Activated naive CD4-positive, alpha-beta T cell treated with anti-CD3 and anti-CD28 coated beads, Interleukin-2, amount 10 ng/mL, durations not matched to agents 7 days and 5 days (primary cell): ENCODE measurements around the gene PREX1.
A peak's percentile ranks its signal among the peaks of the same experiment; 100 is the strongest.
"Not testable (repeated sequence)": the region's sequence is repeated elsewhere in the genome, so short reads cannot be mapped to it uniquely, and the experiment has no call there.

Experiments used
- CTCF ChIA-PET: fragments of 350-600 bp; sonication (Branson Sonifier 250); formaldehyde crosslinking; loops from one replicate; lab custom pipeline; 2021; ENCODE audit warnings: antibody characterized with exemption; lab: Charles Lee
- DNase-seq: peaks from one replicate; pipeline ENCODE4 v3.0.0-alpha.2; 2020
- H3K27ac Mint-ChIP-seq: one replicate; pipeline ENCODE4 v1.8.0; 2021; ENCODE audit warnings: mild to moderate bottlenecking, moderate library complexity, mixed read lengths
- H3K27me3 Mint-ChIP-seq: one replicate; pipeline ENCODE4 v1.8.0; 2021; ENCODE audit warnings: mild to moderate bottlenecking, mixed read lengths
- H3K36me3 Mint-ChIP-seq: one replicate; pipeline ENCODE4 v1.8.0; 2021; ENCODE audit warnings: mixed read lengths
- H3K4me1 Mint-ChIP-seq: one replicate; pipeline ENCODE4 v1.8.0; 2021; ENCODE audit warnings: mixed read lengths
- H3K4me3 Mint-ChIP-seq: one replicate; pipeline ENCODE4 v1.8.0; 2021; ENCODE audit warnings: mild to moderate bottlenecking, moderate library complexity, mixed read lengths
- H3K9me3 Mint-ChIP-seq: one replicate; pipeline ENCODE4 v1.8.0; 2021; ENCODE audit warnings: mixed read lengths

PREX1 gene

DNA sequence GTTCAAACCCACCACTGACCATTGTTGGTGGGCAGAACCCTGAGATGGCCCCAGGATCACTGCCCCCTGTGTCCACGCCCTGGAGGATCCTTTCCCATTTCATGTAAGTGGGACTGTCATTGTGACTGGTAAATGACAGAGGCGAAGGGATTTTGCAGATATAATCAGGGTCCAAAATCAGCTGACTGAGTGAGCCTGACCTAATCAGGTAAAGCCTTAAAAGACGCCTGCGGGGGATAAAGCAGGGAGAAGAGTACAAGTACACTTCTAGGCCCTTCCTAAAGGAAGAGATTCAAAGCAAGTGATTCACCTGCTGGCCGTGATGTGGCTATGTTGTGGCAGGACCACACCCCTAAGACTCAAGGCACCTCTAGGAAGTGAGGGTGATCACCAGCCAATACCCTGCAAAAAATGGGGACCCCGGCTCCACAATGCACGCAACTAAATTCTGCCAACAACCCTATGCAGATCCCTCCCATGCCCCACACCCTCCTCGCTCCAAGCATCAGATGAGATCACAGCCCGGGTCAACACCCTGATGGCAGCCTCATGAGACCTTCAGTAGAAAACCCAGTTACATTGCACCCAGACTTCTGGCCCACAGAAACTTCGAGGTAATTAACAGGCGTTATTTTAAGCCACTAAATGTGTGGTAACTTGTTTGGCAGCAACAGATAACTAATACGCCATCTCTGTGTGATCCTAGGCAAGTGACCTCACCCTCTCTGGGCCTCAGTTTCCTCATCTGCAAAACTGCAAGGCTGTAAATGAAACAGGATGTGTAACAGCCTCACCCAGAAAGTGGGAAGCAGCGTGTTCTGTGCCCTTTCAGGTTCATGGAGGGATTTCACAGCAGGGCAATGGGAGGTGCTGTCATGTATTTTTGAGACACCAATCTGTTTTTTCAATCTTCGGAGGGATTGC, 11.3 kb downstream of the PREX1 start:
- no peak for DNase-seq
- Mint-ChIP-seq H3K9me3 (no peaks in the 10 kb centered on the region), H3K27me3 (peaks cover 9% of the 10 kb centered on the region), H3K4me3 (peak overlapping the region; percentile 16), H3K36me3 (peaks cover 63% of the 10 kb centered on the region), H3K4me1 (peaks cover 72% of the 10 kb centered on the region), H3K27ac (peak overlapping the region; percentile 95)
- CTCF ChIA-PET, result no interaction called here

DNA sequence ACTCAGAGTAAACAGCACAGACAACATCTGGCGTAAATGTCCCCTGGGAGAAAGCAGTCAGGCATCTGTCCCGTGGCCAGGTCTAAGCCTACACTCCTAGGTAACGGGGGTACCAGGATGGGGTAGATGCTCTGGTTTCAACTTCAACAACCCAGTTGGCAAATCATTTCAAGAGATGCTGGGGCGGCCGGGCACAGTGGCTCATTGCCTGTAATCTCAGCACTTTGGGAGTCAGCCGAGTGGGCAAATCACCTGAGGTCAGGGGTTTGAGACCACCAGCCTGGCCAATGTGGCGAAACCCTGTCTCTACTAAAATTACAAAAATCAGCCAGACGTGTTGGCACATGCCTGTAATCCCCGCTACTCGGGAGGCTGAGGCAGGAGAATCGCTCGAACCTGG, 12.3 kb downstream of the PREX1 start:
- H3K27ac Mint-ChIP-seq, result peak overlapping the region; percentile 12
- no peaks in the 10 kb centered on the region for H3K9me3 Mint-ChIP-seq
- no peak overlapping the region for H3K4me3 Mint-ChIP-seq
- H3K4me1 Mint-ChIP-seq, result peaks cover 64% of the 10 kb centered on the region
- CTCF ChIA-PET, result no interaction called here
- peaks cover 5% of the 10 kb centered on the region for H3K27me3 Mint-ChIP-seq
- DNase-seq, result no peak
- H3K36me3 Mint-ChIP-seq, result peaks cover 56% of the 10 kb centered on the region

DNA sequence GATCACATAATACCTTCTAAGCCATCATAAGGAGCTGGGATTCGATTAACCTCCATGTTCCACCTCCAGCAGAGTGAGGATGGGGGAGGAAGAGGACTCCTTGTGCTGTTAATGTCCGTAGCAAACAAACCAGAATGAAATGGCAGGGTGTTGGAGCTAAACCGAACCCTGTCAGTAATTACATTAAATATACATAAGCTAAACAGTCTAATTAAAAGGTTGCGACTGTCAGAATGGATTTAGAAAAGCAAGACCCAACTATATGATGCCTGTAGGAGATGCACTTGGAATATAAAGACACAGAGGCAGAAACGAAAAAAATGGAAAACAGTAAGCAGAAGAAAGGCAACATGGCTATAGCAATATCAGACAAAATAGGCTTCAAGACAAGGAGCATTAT, 13.2 kb downstream of the PREX1 start:
- Mint-ChIP-seq H3K9me3 (no peaks in the 10 kb centered on the region), H3K4me3 (no peak overlapping the region), H3K27me3 (no peaks in the 10 kb centered on the region), H3K36me3 (peaks cover 51% of the 10 kb centered on the region), H3K27ac (peak overlapping the region; percentile 31), H3K4me1 (peaks cover 60% of the 10 kb centered on the region)
- DNase-seq, result no peak
- CTCF ChIA-PET, result no interaction called here

DNA sequence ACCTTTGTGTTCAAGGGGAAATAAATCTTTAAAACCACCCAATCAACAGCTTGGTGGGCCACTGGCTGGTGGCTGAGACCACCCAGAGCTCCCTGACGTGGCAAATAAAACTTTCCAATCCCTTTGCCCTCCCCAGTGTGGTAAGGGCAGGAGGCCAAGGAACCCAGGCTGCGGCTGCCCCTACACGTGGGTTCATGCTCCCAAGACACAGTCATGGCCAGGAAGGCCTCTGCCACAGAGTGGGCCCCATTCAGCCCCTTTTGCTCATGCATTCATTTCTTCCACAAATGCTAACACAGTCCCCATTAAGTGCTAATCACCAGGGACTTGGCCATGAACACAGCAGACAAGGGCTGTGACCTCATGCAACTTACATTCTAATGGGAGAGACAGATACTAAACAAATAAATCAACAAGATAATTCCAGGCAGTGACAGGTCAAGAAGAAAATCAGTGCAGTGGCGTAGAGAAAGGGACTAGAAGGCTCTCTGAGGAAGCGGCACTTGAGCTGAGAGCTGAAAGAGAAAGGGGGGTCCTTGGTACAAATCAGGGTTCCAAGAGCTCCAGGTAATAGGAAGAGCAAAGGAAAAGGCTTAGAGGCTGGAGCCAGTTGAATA, 13.8 kb downstream of the PREX1 start:
- H3K36me3 Mint-ChIP-seq, result peaks cover 48% of the 10 kb centered on the region
- no peaks in the 10 kb centered on the region for H3K27me3 Mint-ChIP-seq
- CTCF ChIA-PET, result interaction anchor here (1.1 to 1.4 kb wide), 2 partner anchors 91 to 156 kb away, joined by 3 to 4 read pairs; no protein-coding TSS in a partner anchor
- no peak for DNase-seq
- H3K4me3 Mint-ChIP-seq, result no peak overlapping the region
- H3K27ac Mint-ChIP-seq, result no peak overlapping the region
- peaks cover 58% of the 10 kb centered on the region for H3K4me1 Mint-ChIP-seq
- no peaks in the 10 kb centered on the region for H3K9me3 Mint-ChIP-seq

DNA sequence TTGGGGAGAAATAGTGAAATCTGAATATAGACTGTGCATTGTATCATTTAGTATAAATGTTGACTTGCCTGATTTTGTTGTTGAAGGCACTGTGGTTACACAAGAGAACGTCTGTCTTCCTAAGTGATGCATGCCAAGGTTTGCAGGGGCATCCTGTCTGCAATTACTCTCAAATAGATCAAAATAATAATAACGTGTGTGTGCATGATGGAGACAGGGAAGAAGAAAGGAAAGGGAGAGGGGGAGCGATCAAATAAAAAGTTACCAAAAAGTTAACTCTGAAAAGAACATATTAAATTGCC, 14.4 kb downstream of the PREX1 start:
- Mint-ChIP-seq H3K4me1 (peaks cover 56% of the 10 kb centered on the region), H3K27ac (no peak overlapping the region), H3K9me3 (peaks cover 6% of the 10 kb centered on the region), H3K36me3 (peaks cover 48% of the 10 kb centered on the region), H3K27me3 (peaks cover 4% of the 10 kb centered on the region), H3K4me3 (no peak overlapping the region)
- CTCF ChIA-PET, result interaction anchor here (1.1 to 1.4 kb wide), 2 partner anchors 91 to 156 kb away, joined by 3 to 4 read pairs; no protein-coding TSS in a partner anchor
- no peak for DNase-seq

DNA sequence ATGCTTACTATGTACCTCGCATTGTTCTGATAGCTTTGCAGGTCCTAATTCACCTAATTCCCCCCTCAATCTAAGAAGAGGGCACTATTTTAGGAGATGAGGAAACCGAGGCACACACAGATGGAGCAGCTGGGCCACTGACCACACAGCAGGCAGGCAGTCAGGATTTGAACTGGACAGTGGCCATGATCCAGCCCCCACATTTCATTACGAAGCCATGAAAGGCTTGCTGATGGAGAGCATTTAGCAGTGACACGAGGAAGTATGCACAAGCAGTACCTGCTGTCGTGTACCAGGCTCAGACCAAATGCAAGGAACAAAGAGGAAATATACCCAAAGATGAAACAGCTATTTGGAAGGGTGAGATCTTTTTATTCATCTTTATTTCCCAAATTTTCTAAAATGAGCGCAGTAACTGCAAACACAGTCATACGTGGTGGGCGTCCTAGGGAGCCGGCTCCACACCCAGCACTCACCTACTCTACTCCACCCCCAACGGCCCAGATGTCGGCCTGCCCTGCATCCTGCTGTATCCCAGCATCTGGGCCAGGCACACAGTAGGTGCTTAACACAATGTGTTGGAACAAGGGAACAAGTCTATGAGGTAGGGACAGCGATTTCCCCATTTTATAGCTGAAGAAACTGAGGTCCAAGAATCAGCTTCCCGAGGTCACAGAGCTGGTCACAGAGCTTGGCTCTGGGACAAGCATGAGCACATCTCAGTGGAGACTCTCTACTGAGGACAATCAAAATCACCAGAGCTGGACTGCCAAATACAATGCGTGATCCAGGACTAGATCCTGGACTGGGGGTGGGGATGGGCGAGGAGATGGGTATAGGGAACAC, 15.0 kb downstream of the PREX1 start:
- CTCF ChIA-PET, result interaction anchor here (0.9 to 1.4 kb wide), 2 partner anchors 13 to 92 kb away, joined by 3 to 4 read pairs; no protein-coding TSS in a partner anchor
- no peak for DNase-seq
- H3K4me3 Mint-ChIP-seq, result no peak overlapping the region
- H3K27ac Mint-ChIP-seq, result no peak overlapping the region
- peaks cover 53% of the 10 kb centered on the region for H3K4me1 Mint-ChIP-seq
- peaks cover 8% of the 10 kb centered on the region for H3K9me3 Mint-ChIP-seq
- H3K36me3 Mint-ChIP-seq, result peaks cover 48% of the 10 kb centered on the region
- H3K27me3 Mint-ChIP-seq, result peaks cover 9% of the 10 kb centered on the region

DNA sequence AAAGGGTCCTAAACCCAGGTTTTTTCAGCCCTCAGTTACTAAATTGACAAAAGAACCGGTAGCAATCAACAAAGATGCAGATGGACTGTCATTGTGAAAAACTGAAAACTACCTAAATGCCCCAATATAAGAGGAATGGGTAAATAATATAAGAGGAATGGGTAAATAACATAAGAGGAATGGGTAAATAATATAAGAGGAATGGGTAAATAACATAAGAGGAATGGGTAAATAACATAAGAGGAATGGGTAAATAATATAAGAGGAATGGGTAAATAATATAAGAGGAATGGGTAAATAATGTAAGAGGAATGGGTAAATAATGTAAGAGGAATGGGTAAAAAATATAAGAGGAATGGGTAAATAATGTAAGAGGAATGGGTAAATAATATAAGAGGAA, 15.7 kb downstream of the PREX1 start:
- CTCF ChIA-PET, result interaction anchor here (0.9 kb wide), 1 partner anchor 14 kb away, joined by 3 read pairs; no protein-coding TSS in a partner anchor
- not testable (repeated sequence) for H3K4me3 Mint-ChIP-seq, DNase-seq, H3K27ac Mint-ChIP-seq
- peaks cover 14% of the 10 kb centered on the region for H3K27me3 Mint-ChIP-seq
- peaks cover 13% of the 10 kb centered on the region for H3K9me3 Mint-ChIP-seq
- H3K4me1 Mint-ChIP-seq, result peaks cover 46% of the 10 kb centered on the region
- peaks cover 47% of the 10 kb centered on the region for H3K36me3 Mint-ChIP-seq

DNA sequence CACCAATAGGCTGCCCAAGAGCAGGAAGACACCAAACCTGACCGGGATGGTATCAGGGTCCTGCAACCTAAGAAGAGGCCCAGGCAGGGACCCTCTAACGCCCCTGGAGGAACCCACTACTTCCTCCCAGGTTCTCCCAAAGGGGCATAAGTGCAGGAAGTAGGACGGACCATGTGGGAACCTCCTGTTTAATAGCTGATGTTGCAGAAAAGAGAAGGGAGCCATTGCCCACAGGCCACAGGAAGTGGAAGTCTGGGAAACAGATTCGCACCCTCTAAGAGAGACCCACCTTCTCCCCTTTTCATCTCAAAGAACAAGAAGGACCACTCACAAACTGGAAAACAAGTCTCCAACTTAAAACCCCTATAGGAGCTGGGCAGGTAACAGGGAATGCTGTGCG, 18.1 kb downstream of the PREX1 start:
- H3K27me3 Mint-ChIP-seq, result peaks cover 14% of the 10 kb centered on the region
- H3K4me1 Mint-ChIP-seq, result peaks cover 21% of the 10 kb centered on the region
- H3K4me3 Mint-ChIP-seq, result no peak overlapping the region
- no peak overlapping the region for H3K27ac Mint-ChIP-seq
- DNase-seq, result no peak
- CTCF ChIA-PET, result no interaction called here
- H3K9me3 Mint-ChIP-seq, result peaks cover 21% of the 10 kb centered on the region
- peaks cover 44% of the 10 kb centered on the region for H3K36me3 Mint-ChIP-seq

DNA sequence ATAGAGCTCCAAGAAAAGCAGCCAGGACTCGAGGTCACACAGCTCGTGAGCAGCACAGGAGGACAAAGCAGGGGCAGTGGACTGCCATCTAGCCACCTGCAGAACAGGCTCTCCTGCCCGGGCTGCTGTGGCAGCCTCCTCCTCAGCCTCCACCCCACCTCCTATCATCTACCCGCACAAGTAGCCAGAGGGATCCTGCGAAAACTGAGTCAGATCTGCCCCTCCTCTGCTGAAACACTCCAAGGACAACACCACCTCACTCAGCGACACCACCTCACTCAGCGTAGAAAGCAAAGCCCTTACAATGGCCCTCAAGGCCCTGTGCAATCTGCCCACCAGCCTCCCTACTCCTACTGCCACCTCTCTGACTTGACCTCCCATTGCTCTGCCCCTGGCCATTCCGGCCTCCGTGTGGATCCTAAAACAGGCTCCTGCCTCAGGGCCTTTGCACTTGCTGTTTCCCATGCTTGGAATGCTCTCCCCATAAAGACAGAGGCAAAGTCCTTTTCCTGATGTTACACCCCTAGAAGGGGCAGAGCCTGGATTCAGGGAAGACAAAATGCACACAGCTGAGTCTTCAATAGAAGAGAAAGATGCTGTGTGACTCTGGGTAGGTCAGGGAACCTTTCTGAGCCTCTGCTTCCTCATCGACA, 19.3 kb downstream of the PREX1 start:
- CTCF ChIA-PET, result no interaction called here
- H3K4me3 Mint-ChIP-seq, result no peak overlapping the region
- H3K9me3 Mint-ChIP-seq, result peaks cover 24% of the 10 kb centered on the region
- peaks cover 51% of the 10 kb centered on the region for H3K36me3 Mint-ChIP-seq
- peaks cover 24% of the 10 kb centered on the region for H3K4me1 Mint-ChIP-seq
- H3K27ac Mint-ChIP-seq, result no peak overlapping the region
- DNase-seq, result no peak
- peaks cover 19% of the 10 kb centered on the region for H3K27me3 Mint-ChIP-seq

DNA sequence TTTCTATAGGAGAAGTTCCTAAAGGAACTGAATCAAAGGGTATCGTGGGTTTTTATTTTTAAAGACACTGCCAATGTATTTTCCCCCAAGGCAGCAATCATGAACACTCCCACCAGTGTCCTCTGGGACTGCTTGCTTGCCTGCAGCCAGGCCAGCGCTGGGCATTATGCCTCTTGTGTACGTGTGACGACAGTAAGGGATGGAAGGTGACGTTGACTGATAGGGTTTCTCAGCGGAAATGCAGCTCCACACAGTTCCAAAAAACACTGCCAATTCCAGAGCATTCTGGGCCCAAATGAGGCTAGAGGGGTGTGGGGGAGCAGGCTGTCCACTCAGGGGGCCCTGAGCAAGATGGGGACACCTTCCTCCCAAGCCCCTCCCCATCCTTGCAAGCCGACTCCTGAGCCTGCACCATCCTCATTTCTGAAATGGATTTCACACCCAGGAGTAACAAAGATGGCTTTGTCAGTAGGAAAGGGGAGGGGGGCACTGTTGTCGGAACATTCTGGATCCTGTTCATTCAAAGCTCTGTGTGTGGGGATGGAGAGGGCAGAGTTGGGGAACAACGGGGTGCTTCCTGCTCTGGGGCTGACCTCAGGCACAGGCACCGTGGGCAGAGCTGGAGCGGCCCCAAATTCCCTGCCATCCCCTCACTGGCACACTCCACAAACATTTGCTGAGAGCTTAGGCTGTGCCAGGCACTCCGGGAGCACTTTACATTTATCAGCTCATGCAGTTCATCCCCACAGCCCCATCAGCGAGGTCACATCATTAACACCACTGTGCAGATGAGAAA, 20.0 kb downstream of the PREX1 start:
- H3K36me3 Mint-ChIP-seq, result peaks cover 51% of the 10 kb centered on the region
- no peak overlapping the region for H3K27ac Mint-ChIP-seq
- no peak for DNase-seq
- no peak overlapping the region for H3K4me3 Mint-ChIP-seq
- H3K27me3 Mint-ChIP-seq, result peaks cover 19% of the 10 kb centered on the region
- peaks cover 26% of the 10 kb centered on the region for H3K4me1 Mint-ChIP-seq
- CTCF ChIA-PET, result interaction anchor here (0.7 kb wide), 1 partner anchor 56 kb away, joined by 3 read pairs; no protein-coding TSS in a partner anchor
- peaks cover 24% of the 10 kb centered on the region for H3K9me3 Mint-ChIP-seq

DNA sequence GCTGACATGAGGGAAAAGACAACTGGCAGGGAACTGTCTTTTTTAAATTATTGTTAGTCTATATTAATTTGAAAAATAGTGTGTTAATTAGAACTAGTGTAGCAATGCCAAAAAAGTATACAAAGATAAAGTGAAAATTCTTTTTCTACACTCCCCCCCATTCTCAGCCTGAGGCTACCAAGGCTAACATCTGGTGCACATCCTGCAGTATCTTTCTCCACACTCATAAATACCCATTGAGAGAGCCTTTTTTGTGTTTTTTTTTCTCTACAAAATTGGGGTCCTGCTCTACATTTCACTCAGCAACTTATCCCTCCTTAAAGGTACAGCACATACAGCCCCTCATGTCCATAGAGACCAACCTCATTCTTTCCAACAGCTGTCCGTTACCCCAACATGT, 20.7 kb downstream of the PREX1 start:
- CTCF ChIA-PET, result interaction anchor here (0.7 to 1.5 kb wide), 2 partner anchors 56 to 109 kb away, joined by 3 read pairs; no protein-coding TSS in a partner anchor
- H3K9me3 Mint-ChIP-seq, result peaks cover 24% of the 10 kb centered on the region
- no peak overlapping the region for H3K27ac Mint-ChIP-seq
- peaks cover 32% of the 10 kb centered on the region for H3K4me1 Mint-ChIP-seq
- no peak overlapping the region for H3K4me3 Mint-ChIP-seq
- peaks cover 55% of the 10 kb centered on the region for H3K36me3 Mint-ChIP-seq
- no peak for DNase-seq
- peaks cover 19% of the 10 kb centered on the region for H3K27me3 Mint-ChIP-seq

DNA sequence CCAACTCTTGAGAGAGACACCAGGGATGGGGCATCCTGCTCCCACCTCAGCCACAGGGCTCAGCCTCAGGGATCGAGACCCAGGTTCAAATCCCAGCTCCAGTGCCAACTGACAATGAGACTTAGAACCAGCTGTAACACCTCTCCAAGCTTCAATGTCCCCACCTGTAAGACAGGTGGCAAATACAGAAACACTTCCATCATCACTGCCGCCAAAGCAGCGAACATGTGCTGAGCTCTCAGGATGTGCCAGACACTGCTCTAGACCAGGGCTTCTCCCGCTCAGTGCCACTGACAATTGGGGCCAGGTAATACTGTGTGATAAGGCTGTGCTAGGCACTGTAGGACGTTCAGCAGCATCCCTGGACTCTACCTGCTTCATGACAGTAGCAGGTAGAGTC, 22.1 kb downstream of the PREX1 start:
- peaks cover 30% of the 10 kb centered on the region for H3K4me1 Mint-ChIP-seq
- no peak for DNase-seq
- H3K27ac Mint-ChIP-seq, result no peak overlapping the region
- no peak overlapping the region for H3K4me3 Mint-ChIP-seq
- CTCF ChIA-PET, result interaction anchor here (1.1 to 1.5 kb wide), 2 partner anchors 107 to 148 kb away, joined by 3 read pairs; no protein-coding TSS in a partner anchor
- peaks cover 19% of the 10 kb centered on the region for H3K27me3 Mint-ChIP-seq
- H3K9me3 Mint-ChIP-seq, result peaks cover 24% of the 10 kb centered on the region
- peaks cover 51% of the 10 kb centered on the region for H3K36me3 Mint-ChIP-seq

DNA sequence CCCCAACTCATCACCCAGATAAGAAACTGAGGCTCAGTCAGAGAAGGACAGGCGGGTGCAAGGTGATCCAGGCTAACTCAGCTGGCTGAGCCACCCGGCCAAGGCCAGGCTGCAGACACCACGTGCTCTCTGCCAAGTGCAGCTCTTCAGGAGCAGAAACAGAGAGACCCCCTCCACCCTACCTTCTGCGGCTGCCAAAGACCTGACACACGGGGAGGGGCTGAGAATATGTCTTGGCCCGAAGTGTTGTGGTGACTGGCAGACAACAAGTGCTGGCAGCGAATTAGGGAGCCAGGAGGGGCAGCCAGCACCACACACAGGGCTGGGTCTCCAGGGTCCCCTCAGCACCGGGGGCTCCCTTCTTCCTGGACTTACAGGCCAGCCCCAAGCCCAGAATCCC, 22.5 kb downstream of the PREX1 start:
- Mint-ChIP-seq H3K4me1 (peaks cover 30% of the 10 kb centered on the region), H3K36me3 (peaks cover 51% of the 10 kb centered on the region), H3K4me3 (no peak overlapping the region), H3K27ac (no peak overlapping the region), H3K9me3 (peaks cover 24% of the 10 kb centered on the region), H3K27me3 (peaks cover 19% of the 10 kb centered on the region)
- DNase-seq, result no peak
- CTCF ChIA-PET, result interaction anchor here (1.1 kb wide), 1 partner anchor 148 kb away, joined by 3 read pairs; no protein-coding TSS in a partner anchor
